Uterus (tissue), 2 donors: ENCODE measurements around the gene USP7.

ENCODE experiments used
- CTCF ChIP-seq, 4 experiments: fragments of 200-600 bp in 2 of 4; fragments of 450-650 bp in 2 of 4; sonication (generic) in 2 of 4; IDR thresholded peaks; one replicate each; pipeline ENCODE4 v1.5.1; 2016 to 2019; ENCODE audit warnings: antibody characterized with exemption in 4 of 4, mild to moderate bottlenecking in 2 of 4, moderate library complexity in 1 of 4
- POLR2A ChIP-seq, 2 donors: fragments of 450-650 bp; IDR thresholded peaks; one replicate each; pipeline ENCODE4 v1.6.1; 2016; ENCODE audit warnings: antibody characterized with exemption in 2 of 2, mild to moderate bottlenecking in 1 of 2, moderate library complexity in 1 of 2

DNA sequence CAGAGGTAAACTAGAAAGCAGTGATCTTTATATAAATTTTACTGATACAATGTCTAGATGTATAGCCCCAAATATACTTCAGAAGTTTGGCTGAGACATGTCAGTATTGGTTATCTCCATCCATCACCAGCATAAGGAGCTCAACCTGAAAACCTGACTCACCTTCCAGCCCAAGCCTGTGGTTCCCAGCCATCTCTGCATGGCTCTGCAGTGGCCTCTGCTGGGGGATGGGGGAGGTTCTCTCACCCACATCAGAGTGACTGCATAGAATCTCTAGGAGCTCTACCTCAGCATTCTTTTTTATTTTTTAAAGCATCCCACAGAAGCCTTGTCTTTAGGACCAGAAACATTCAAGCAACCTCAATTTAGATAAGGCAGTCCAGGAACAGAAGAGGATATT is 27.3 kb downstream of the USP7 start:
- TF ChIP-seq CTCF (IDR thresholded peaks at IDR 0.05): peak in 2 of 4 experiments; percentile 11 to 28
- TF ChIP-seq POLR2A (IDR thresholded peaks at IDR 0.05): no peak
